Measurements from ENCODE around the gene MFSD6.

The MFSD6 gene

DNA sequence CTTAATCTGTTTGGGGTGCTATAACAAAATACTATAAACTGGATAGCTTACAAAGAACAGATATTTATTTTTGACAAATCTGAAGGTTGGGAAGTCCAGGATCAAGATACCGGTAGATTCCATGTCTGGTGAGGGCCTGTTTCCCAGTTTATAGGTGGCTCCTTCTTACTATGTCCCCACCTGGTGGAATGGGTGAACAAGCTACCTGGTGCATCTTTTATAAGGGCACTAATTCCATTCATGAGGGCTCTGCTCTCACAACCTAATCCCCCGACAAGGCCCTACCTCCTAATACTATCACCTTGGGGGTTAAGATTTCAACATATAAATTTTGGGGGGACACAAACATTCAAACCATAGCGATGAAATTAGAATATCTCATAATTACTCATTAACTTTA lies 142.0 kb downstream of the MFSD6 start:
- Histone ChIP-seq H3K27ac (ENCODE audit: insufficient read depth, low read depth, low read length, poor library complexity, severe bottlenecking) (no peak overlapping the region), H3K4me3 (ENCODE audit: insufficient read depth, low read depth, low read length) (no peak overlapping the region), H3K4me1 (ENCODE audit: control insufficient read depth, insufficient read depth, low read length) (peaks cover 4% of the 10 kb centered on the region), H3K36me3 (ENCODE audit: control insufficient read depth, insufficient read depth, low read length) (no peaks in the 10 kb centered on the region), H3K9me3 (ENCODE audit: control insufficient read depth, low read length) (no peaks in the 10 kb centered on the region), H3K27me3 (ENCODE audit: control insufficient read depth, insufficient read depth, low read length, poor library complexity, severe bottlenecking) (no peaks in the 10 kb centered on the region)
- WGBS, 2 experiments: 95 to 97% methylated on average over 3 of the region's 3 CpGs
